Measurements from ENCODE around the gene TMEM141.
"Not testable (repeated sequence)": the region's sequence is repeated elsewhere in the genome, so short reads cannot be mapped to it uniquely, and the experiment has no call there.

TMEM141 gene

GRCh38 chr9:136820971-136821825 lies 30.1 kb downstream of the TMEM141 start:
- DNase-seq = no peak

GRCh38 chr9:136821826-136822544 lies 30.8 kb downstream of the TMEM141 start:
- DNase-seq = no peak

GRCh38 chr9:136823136-136824046 lies 32.2 kb downstream of the TMEM141 start:
- DNase-seq = no peak

- no peak for DNase-seq
These were observed 33.5 kb downstream of the TMEM141 start for GRCh38 chr9:136824496-136825225.

GRCh38 chr9:136825295-136826187 lies 34.4 kb downstream of the TMEM141 start:
- no peak for DNase-seq

GRCh38 chr9:136826188-136826541 lies 35.0 kb downstream of the TMEM141 start:
- DNase-seq = no peak

- DNase-seq = no peak
These were observed 35.8 kb downstream of the TMEM141 start for GRCh38 chr9:136826703-136827582.

- no peak for DNase-seq
These were observed 36.8 kb downstream of the TMEM141 start for GRCh38 chr9:136827794-136828473.

GRCh38 chr9:136828474-136829140 lies 37.5 kb downstream of the TMEM141 start:
- no peak for DNase-seq

- DNase-seq = no peak
These were observed 38.3 kb downstream of the TMEM141 start for GRCh38 chr9:136829412-136829811.

GRCh38 chr9:136829981-136830885 lies 39.1 kb downstream of the TMEM141 start:
- DNase-seq = no peak

GRCh38 chr9:136831002-136831719 lies 40.0 kb downstream of the TMEM141 start:
- DNase-seq = no peak

GRCh38 chr9:136831720-136832104 lies 40.6 kb downstream of the TMEM141 start:
- DNase-seq = no peak

- no peak for DNase-seq
These were observed 41.4 kb downstream of the TMEM141 start for GRCh38 chr9:136832581-136832980.

GRCh38 chr9:136833381-136834048 lies 42.4 kb downstream of the TMEM141 start:
- not testable (repeated sequence) for DNase-seq

GRCh38 chr9:136835162-136835931 lies 44.2 kb downstream of the TMEM141 start:
- DNase-seq = no peak
